A673 (cell line): ENCODE data around the gene CDHR1. TPM values are rescaled to one million over a fixed set of nuclear protein-coding genes. Genes with fewer than 3 reads are reported as not detected.

ENCODE experiments used
- BruUV-seq: library from RNA; stranded (reverse); fragments of 400-500 nt; replicated peaks from 2 replicates; lab custom pipeline; 2021; lab: Mats Ljungman, UMichigan
- CTCF ChIA-PET: fragments of 300-600 bp; sonication (Branson Sonifier 250); formaldehyde crosslinking; loops from one replicate; lab custom pipeline; 2022; ENCODE audit warnings: antibody characterized with exemption; lab: Charles Lee
- POLR2A ChIA-PET: fragments of 300-600 bp; sonication (Branson Sonifier 250); formaldehyde crosslinking; loops from one replicate; lab custom pipeline; 2022; ENCODE audit warnings: antibody characterized with exemption; ENCODE audit not compliant: low non-redundant PET; lab: Charles Lee
- DNase-seq: peaks from one replicate; pipeline ENCODE4 v3.0.0-alpha.2; 2015; ENCODE audit warnings: low spot score
- H3K27ac ChIP-seq: fragments of 200-600 bp; sonication (generic); 2 replicates; pipeline ENCODE4 v1.5.1; 2016; ENCODE audit warnings: mixed run types, low read depth, mild to moderate bottlenecking, mixed read lengths, antibody characterized with exemption, low read length; ENCODE audit not compliant: poor library complexity, severe bottlenecking
- H3K27me3 ChIP-seq: fragments of 200-600 bp; sonication (generic); replicated peaks from 2 replicates; pipeline ENCODE4 v1.6.1; 2017; ENCODE audit warnings: mixed run types, low read depth, mild to moderate bottlenecking, mixed read lengths, antibody characterized with exemption, low read length; ENCODE audit not compliant: insufficient read depth, poor library complexity
- H3K36me3 ChIP-seq: fragments of 200-600 bp; sonication (generic); 2 replicates; pipeline ENCODE4 v1.6.1; 2016; ENCODE audit warnings: mixed run types, mild to moderate bottlenecking, mixed read lengths, antibody characterized with exemption, low read length; ENCODE audit not compliant: insufficient read depth, poor library complexity, severe bottlenecking
- H3K4me1 ChIP-seq: fragments of 200-600 bp; sonication (generic); 2 replicates; pipeline ENCODE4 v1.6.1; 2017; ENCODE audit warnings: mixed run types, mild to moderate bottlenecking, mixed read lengths, antibody characterized with exemption, low read length; ENCODE audit not compliant: insufficient read depth, poor library complexity, severe bottlenecking
- H3K4me3 ChIP-seq: fragments of 200-600 bp; sonication (generic); 2 replicates; pipeline ENCODE4 v1.5.1; 2016; ENCODE audit warnings: low read depth, mixed run types, mild to moderate bottlenecking, mixed read lengths, low read length; ENCODE audit not compliant: poor library complexity, severe bottlenecking
- H3K9me3 ChIP-seq: fragments of 200-600 bp; sonication (generic); 2 replicates; pipeline ENCODE4 v1.6.1; 2016; ENCODE audit warnings: mixed run types, low read depth, mild to moderate bottlenecking, mixed read lengths, antibody characterized with exemption, low read length; ENCODE audit not compliant: poor library complexity, severe bottlenecking
- CTCF ChIP-seq: fragments of 300-800, 200-600 bp; sonication (generic); conservative IDR thresholded peaks from 2 replicates; pipeline ENCODE4 v1.5.1; 2017; ENCODE audit warnings: low read depth, mild to moderate bottlenecking, antibody characterized with exemption, low read length, moderate library complexity, mixed read lengths
- EZH2 ChIP-seq: fragments of 200-600 bp; sonication (generic); IDR thresholded peaks from 2 replicates; pipeline ENCODE4 v1.6.1; 2017; ENCODE audit warnings: borderline replicate concordance, low read depth, mild to moderate bottlenecking, mixed read lengths, antibody characterized with exemption, low read length; ENCODE audit not compliant: poor library complexity, severe bottlenecking
- intact Hi-C: fragments of 100-400 bp; cut with micrococcal nuclease; formaldehyde crosslinking; loops from one replicate; pipeline ENCODE4 v1.10.0; 2022; ENCODE audit not compliant: unreplicated experiment
- total RNA-seq: library from RNA; stranded (reverse); gene quantifications from 2 replicates; pipeline ENCODE4 v1.2.3, GENCODE V29; 2021

Gene CDHR1
- total RNA-seq, 1 experiment from 2014 or later, result not detected

GRCh38 chr10:84211566-84211965 lies 17.2 kb downstream of the CDHR1 start:
- no peak for DNase-seq
- Histone ChIP-seq H3K9me3 (no peaks in the 10 kb centered on the region), H3K4me1 (no peaks in the 10 kb centered on the region), H3K27ac (no peak overlapping the region), H3K36me3 (no peaks in the 10 kb centered on the region), H3K27me3 (peaks cover 12% of the 10 kb centered on the region), H3K4me3 (no peak overlapping the region)
- POLR2A ChIA-PET, result no interaction called here
- TF ChIP-seq EZH2 (no peak), CTCF (no peak)
- no TSS peak for BruUV-seq
- CTCF ChIA-PET, result no interaction called here
- intact Hi-C loops, result no loop called here

- H3K36me3 ChIP-seq, result no peaks in the 10 kb centered on the region
- peaks cover 12% of the 10 kb centered on the region for H3K27me3 ChIP-seq
- H3K4me1 ChIP-seq, result no peaks in the 10 kb centered on the region
- no TSS peak for BruUV-seq
- ChIA-PET CTCF (interaction anchor here (0.5 kb wide), 1 partner anchor 22 kb away, joined by 5 read pairs; no protein-coding TSS in a partner anchor), POLR2A (no interaction called here)
- no peak overlapping the region for H3K27ac ChIP-seq
- no peak overlapping the region for H3K4me3 ChIP-seq
- no peaks in the 10 kb centered on the region for H3K9me3 ChIP-seq
- intact Hi-C loops, result no loop called here
- no peak for DNase-seq
- no peak for TF ChIP-seq EZH2
- no peak for TF ChIP-seq CTCF
These were observed 17.7 kb downstream of the CDHR1 start for GRCh38 chr10:84212014-84212413.

GRCh38 chr10:84213076-84213475 lies 18.7 kb downstream of the CDHR1 start:
- no TSS peak for BruUV-seq
- ChIA-PET POLR2A (no interaction called here), CTCF (no interaction called here)
- Histone ChIP-seq H3K4me1 (no peaks in the 10 kb centered on the region), H3K27ac (no peak overlapping the region), H3K4me3 (no peak overlapping the region), H3K27me3 (peaks cover 13% of the 10 kb centered on the region), H3K36me3 (no peaks in the 10 kb centered on the region), H3K9me3 (no peaks in the 10 kb centered on the region)
- intact Hi-C loops, result no loop called here
- TF ChIP-seq EZH2 (no peak), CTCF (no peak)
- DNase-seq, result no peak
